ENCODE results near the gene FLG2. TPM values are rescaled to one million over a fixed set of nuclear protein-coding genes. Genes with fewer than 3 reads are reported as not detected.

Gene FLG2
- not detected in 2 replicates for total RNA-seq

GRCh38 chr1:152359906-152360305 lies at the start of gene FLG2:
Gene FLG2 (minus strand): TSS chr1:152360006. CDS start chr1:152358884, 1,122 bp downstream.

DNA sequence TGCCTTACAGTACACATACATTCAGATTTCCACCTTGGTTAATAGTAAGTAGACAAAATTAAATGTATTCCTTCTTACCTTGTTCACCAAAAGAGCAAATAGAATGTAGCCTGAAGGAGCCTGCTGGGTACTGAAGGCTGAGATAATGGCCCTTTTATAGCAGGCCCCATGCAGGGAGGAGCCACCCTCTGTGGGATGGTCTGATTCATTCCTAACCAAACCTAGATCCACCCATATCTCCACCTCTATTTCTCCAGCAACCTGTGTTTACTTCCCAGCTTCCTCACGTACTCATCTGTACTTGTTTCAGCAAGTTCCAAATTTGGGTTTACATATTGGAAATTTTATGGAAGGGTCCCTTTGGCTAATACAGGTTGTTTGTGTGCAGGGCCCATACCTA lies 34.7 kb downstream of the FLG2 start, which contains the start of gene FLG:
TSS of gene FLG (minus strand) at position 129 of the 400 bp plus-strand sequence. CDS start 9,783 bp downstream, outside the sequence.

Other genes starting within 250 kb of the FLG2 start
- gene TCHH, start 244.6 kb downstream of the FLG2 start, total RNA-seq, result under 0.01 TPM in 1 of 2 replicates, not detected in the other
- under 0.01 TPM in 2 replicates for gene RPTN, start 200.8 kb downstream of the FLG2 start, total RNA-seq
- gene HRNR, start 135.8 kb downstream of the FLG2 start, total RNA-seq, result not detected in 2 replicates
- under 0.01 TPM in 2 replicates for gene FLG, start 34.8 kb downstream of the FLG2 start, total RNA-seq
- gene CRNN, start 54.3 kb upstream of the FLG2 start, total RNA-seq, result not detected in 2 replicates
- gene LCE5A, start 150.8 kb upstream of the FLG2 start, total RNA-seq, result not detected in 2 replicates
- not detected in 2 replicates for gene CRCT1, start 154.5 kb upstream of the FLG2 start, total RNA-seq
- gene LCE3E, start 206.8 kb upstream of the FLG2 start, total RNA-seq, result not detected in 2 replicates
- gene LCE3D, start 220.5 kb upstream of the FLG2 start, total RNA-seq, result not detected in 2 replicates
- not detected in 2 replicates for gene LCE3C, start 240.2 kb upstream of the FLG2 start, total RNA-seq